HG02571 (cell line): ENCODE measurements around the gene DLG1.

ENCODE experiments used
- ATAC-seq: cut with Tn5 transposase; IDR thresholded peaks from one replicate; pipeline ENCODE4 v1.9.1; 2021; ENCODE audit warnings: mild to moderate bottlenecking, moderate library complexity; ENCODE audit not compliant: unreplicated experiment

DLG1 gene

DNA sequence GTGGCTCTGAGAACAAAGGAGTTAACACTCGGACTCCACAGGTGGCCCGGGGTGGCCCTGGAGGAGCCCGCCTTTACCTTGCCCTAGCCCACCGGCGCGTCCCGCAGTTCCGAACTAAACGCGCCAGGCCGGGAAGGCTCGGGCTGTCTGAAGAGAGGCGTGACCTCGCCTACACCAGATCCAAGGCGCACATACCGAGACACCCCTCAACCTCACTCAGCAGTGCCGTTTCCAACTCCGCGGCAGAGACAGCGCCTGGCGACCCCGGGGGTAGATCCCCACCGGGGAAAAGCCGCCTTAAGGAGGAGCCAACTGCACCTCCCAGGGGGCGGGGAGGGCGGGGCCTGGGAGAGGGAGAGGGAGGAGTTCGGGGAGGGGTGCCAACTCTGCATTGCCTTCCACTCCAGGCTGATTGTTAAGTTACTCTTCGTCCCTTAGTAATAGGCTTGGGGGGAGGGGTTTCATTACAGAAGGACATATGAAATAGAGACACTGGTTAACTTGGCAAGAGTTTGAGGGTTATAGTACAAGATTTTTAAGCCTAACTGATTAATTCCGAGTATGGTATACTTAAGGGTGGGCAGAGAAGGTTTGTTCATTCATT is at the start of gene DLG1:
TSS of gene DLG1 (minus strand) at position 272 of the 604 bp plus-strand sequence. CDS start 1,408 bp downstream, outside the sequence.
- peak; percentile 56 for ATAC-seq

DNA sequence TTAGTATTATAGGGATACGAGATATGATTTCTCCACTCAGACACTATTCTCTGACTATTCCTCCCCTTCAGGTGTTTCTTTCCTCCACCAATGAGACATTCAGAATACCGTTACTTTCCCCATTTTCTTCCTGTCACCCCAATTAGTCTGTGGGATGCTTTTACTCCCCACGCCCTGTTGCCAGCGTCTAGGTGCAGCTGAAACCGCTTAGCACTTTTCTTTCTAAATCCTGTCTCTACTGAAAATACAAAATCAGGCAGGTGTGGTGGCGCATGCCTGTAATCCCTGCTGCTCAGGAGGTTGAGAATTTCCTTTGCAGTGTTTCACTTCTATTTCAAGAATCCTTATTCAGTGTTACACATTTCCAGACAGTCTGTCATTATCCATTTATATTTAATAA is 49.6 kb upstream of the DLG1 start:
- ATAC-seq, result no peak

DNA sequence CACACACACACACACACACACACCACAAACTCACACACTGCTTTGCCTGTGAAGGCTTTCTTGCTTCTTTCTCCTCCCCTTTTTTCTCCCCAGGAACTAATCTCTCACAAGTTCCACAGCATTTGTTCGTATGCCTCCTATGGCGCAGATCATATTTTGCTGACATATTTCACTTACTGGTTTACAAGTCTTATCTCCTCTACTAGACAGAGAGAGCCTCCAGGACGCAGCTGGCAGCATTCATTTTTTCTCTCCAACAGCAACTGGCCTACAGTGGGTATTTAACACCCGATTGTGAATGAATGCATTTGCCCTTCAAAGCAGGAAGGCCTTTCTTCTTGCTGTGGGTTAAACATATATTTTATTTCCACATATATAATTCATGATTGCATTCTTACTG is 47.0 kb upstream of the DLG1 start:
- no peak for ATAC-seq

DNA sequence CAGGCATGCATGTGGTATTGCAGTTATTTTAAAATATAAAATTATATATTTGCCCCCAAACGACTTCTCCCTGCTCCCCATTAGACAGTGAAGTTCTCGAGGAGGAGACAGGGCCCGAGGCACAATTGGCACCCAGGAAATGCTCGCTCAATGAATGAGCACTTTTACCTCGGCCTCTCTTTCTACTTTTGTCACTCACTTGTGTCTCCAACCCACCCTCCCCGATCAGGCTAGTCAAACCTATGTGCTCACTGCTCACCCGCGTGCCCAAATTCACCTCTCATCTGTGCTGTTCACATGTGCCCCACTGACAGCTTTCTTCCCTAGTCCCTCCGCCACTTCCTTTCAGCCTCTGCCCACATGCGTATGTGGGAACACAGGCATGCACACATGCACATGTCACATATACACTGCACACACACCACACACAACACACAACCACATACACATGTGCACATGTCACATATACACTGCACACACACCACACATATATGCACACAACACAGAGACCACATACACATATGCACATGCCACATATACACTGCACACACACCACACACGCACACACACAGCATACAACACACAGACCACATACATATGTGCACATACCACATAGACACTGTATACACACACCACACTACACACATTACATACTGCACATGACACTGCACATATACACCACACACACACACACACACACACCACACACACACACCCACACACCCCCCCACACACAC is 46.3 kb upstream of the DLG1 start:
- no peak for ATAC-seq

DNA sequence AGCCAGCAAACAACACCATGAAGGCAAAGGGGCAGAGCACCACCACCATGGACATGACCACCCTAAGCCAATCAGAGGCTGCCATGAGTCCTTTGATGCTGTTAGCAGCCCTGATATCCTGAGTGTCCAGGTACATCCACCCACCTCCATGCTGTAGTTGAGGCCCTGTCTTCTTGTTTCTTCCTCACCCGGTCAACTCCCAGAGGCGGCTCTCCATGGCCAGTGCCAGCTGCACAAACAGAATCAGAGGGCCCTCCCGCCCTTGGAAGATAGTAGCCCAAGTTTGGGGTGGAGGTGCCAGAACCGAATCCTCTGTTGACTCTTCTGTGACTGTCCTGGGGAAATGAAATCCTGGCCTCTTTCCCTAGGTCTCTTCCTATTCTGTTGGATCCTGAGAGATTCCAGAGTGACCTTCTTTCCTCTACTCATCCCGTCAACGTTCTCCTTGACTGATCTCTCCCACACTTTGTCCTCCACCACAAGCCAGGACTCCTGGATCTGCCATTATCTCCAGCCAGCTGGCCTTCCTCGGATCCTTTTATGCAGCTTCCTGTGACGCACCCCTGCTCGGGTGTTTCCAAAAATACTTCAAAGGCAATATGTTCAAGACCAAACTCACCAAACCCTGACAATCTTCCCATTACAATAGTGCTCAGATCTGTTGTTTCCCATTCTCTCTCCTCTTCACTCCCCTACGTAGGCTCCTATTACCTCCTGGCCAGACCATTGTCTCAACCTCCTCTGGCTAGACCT is 45.4 kb upstream of the DLG1 start:
- ATAC-seq, result no peak

DNA sequence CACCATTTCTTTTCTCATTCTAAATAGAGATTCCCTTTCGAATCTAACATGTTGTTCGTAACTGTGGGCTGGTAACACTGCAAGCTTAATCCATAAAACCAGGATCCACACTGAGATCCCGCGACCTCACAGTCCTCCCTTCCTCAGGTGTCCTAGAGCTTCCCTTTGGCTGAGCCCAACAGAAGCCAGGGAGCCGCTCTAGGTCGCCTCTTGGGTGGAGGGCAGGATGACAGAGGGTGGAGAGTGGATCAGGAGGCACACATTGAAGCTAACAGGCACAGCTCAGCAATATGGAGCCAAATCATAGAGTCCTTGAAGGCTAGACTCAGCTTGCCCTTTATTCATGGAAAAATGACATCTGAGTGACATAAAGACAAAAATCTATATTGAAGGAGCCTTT is 44.7 kb upstream of the DLG1 start:
- no peak for ATAC-seq

DNA sequence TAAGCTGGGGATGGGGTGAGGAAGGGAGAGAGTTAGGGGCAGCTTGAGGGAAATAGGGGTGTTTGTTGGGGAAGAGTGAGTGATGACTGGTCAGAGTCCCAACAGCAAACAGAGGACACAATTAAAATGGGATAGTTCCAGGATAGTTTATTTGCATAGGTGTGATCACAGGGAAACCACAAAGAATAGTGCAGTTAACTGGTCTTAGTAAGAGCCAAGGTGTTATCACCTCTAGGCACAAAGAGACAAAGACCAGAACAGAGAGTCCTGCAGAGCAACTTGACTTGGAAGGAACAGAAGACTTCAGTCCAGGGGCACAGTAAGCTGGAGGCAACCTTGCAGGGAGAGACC is 42.1 kb upstream of the DLG1 start:
- no peak for ATAC-seq

DNA sequence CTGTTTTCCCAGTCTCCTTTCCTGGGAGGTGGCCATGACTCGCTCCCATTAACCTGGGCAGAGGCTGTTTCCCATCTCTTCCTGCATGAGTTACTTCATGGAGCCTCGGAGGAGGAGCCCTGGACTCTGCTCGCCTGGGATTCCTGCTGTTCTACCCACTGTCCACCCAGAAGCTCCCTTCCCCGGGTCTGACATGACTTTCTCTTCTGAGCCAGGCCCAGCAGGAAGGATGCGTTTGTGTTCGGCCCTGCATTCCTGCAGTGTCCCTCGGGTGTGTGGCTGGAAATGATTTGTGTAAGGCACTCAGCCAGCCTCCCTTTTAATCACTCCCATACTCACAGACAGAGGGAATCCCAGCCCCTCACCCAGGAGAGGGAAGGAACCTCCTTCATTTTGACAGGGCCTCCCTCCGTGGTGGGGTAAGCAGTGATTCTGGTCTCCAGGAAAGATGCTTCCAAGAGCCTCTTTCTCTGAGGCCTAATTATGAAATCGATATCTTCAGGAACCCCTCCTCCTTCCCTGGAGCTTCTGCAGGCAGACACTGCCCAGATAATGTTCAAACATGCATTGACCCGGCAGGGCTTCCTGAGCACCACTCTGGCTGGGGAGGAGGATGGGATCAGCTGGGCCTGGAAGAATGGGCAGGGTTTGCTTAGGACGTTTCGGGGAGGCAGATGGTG is 41.6 kb upstream of the DLG1 start:
- ATAC-seq, result no peak

DNA sequence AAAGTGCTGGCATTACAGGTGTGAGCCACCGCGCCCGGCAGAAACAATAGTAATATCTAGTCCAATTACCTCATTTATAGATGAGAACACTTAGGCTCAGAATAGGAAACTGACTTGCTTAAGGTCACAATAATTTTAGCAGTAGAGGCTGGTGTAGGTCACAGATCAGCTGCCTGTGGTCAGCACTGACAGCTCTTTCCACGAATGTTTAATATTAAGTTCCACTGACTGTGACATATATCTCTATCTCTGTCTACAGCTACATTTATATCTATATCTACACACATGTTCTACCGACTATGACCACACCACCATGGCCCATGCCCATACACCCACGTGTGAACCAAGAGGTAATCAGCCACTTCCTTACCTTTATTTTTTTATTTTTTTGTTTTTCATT is 40.2 kb upstream of the DLG1 start:
- no peak for ATAC-seq

DNA sequence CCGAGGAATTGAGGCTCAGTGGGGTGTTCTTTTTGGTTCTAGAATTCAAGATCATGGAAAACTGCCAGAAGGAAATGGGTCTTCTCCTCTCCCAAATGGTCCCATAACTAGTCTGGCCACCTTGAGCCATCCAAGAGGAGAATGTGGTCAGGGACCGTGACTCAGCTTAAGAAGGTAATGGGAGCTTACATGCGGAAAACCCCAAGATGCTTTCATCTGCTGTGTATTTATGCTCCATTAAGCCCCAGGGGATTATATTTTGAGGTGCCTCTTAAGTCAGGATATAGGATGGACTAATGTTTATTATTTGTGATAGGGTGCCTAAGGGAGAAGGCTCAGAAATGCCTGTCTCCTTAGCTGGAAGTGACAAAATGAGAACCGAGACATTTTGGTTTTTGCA is 39.2 kb upstream of the DLG1 start:
- ATAC-seq, result no peak

DNA sequence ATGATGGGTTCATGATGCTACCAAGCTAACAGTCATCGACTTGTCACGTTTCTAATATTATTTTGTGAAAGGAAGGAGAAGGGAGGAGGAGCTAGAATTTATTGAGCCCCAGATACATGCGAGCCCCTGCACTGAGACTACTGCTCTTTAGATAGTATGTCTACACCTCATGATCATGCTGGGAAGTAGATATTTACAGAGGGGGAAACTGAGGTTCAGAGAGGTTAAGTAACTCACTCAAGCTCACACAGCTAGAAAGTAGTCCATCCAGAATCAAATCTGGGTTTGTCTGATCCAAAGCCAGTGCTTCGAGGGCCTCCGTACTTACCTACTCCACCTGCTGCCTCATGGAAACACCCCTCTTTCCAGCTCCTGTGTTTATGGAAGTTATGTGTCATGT is 38.8 kb upstream of the DLG1 start:
- ATAC-seq, result no peak

DNA sequence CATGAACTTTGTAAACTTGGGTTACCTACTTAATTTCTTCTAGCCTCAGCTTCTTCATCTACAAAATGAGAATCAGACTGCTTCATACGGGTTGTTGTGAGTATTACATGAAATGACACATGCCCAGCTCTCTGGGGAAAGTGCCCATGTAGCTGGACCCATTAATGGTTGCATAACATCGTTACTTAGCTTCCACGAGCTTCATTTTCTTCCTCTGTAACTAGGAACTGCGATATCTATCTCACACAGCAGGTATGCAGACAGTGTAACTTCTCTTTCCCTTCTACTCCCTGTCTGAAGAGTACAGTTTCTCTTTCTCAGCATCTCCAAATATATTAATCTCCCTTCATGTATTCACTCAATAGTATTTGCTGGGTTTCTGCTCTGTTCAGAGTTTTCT is 37.9 kb upstream of the DLG1 start:
- no peak for ATAC-seq

DNA sequence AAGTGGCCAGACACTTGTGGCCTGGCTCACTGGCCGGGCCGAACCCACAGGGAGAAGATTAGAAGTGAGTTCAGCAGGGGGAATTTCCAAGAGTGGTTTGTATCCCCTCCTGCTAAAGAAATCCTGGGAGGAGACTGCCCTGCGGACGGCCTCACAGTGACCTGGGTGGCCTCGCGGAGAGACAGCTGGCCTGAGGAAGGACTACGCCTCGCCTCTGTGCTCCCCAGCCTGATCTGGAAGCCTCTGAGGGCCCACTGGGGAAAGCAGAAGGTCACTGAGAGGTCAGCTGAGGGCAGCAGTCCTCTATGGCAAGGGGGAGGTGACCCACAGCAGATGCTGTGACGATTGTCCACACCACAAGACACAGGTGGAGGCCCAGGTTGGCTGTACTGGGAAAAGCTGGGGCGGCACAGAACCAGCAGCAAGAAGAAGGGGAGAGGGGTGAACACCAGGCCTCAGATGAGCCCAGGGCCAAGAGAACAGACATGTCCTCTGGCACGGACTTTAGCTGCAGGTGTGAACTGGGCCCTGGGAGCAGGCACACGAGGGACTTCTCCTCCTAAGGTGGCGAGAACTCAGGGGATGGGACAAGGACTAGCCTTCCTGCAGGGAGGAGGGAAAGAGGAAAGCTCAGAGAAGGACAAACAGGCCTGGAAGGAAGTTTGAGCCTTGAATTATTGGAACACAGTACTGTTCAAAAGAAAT is 37.2 kb upstream of the DLG1 start:
- ATAC-seq, result no peak

DNA sequence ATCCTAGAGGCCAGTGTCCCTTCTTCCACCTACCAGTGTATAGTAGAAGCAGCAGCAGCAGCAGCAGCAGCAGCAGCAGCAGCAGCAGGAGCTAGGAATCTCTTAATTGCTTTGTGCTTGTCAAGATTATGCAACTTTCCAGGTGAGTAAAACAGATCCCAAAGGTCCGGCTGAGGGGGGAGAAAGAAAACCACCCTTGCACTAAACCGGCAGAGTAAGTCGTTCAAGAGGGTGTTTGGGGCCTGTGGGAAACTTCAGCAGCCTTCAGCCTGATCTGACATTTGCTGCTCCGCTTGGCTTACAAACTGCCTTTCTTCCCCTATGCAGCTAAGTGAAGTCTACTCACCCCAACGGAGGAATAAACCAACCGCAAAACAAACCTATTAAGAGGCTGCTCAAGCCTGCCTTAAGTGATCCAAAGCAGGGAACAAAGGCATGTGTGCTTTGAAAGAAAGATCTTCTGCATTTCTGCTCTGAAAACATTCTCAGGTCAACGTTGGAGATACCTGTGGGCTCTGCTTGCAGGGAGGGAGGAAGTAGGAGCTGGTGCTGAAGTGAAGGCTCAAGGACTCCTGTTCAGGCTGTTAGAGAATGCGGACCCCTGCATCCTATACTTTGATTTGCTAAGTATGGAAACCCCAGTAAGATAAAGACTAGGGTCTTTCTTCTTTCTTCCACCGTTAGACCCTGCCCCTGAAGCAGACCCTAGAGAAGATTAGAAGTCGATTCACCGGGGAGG is 35.7 kb upstream of the DLG1 start:
- ATAC-seq, result no peak

DNA sequence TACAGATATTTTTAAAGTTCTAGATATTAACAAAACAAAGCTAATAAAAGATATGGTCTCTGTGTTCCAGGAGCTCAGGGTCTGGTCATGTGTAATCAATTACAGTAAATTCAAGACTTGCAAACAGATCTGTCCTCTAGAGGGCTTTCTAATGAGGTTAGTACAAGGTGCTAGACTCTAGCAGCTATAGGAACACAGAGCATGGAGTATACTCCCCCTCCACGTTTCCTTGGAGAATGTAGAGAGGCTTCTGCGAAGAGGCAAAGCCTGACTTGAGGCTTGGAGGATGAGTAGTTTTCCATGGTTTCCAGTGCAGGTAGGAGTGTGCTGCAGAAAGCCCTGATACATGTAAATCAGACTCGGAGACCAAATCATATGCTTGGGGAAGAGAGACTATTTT is 32.7 kb upstream of the DLG1 start:
- no peak for ATAC-seq

DNA sequence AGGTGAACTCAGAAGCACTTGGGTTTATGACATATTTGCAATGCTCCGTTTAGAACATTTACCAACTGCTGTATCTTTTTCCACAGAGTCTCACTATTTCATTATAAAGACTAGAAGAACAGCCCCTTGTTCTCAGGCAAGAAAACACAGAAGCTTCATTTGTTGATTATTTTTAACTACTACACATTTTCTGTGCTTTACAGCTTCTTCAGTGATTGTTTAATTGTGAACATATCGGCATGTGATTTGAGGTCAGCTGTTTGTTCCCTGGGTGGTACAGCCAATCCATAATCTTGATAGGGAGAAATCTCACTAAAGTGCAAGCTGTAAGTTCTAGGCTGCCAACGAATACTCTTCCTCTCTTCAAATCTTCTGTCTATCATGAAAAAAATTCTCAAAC is 31.0 kb upstream of the DLG1 start:
- ATAC-seq, result no peak

DNA sequence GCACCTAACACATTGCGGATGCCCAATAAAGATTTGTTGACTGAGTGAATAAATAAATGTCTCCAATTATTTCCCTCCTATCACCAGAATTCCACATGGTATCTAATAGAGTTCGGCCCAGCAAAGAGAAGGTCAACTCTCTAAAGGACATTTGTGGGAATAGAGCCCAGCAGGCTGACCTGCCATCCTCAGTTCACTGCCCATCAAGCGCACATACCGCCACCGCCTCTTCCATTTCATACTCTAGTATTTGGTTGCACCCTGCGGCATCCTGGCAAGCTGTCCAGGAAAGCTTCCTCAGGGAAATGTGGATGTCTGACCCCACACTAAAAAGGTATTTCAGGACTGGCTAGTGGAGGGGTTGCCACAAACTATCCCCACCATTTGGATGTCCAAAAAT is 29.8 kb upstream of the DLG1 start:
- no peak for ATAC-seq

DNA sequence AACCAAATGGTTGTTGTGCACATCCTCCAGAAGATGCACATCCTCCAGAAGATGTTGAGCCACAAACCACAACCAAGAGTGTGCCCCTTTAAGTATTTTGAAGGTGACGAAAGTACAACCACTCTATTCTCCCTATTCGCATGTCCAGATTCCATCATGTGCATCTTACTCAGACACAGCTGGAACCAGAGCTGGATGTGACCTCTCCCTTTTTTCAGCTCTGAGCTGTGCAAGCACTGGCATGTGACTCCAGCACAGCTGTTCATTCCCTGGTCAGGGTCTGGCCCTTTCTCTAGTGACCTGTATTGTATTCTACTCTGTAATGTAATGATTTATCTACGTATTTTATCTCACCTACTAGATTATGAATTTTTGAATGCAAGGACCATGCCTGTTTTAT is 29.3 kb upstream of the DLG1 start:
- ATAC-seq, result no peak

DNA sequence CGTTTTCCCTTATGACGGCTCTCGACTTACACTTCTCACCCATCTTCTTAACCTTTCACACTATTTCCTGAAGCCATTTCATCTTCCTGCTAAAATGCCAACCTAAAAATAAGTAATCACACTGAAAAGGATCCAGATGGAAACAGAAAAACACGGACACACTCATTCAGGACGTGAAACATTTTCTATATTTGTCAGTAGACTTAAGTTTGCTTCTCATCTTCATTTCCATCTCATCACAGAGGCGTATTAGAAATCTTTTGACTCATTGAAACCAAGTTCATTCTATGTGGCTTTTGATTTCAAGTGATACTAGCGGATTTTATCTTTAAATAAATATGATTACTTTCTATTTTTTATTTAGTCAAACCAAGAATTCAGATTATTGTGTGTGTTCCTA is 27.4 kb upstream of the DLG1 start:
- no peak for ATAC-seq

DNA sequence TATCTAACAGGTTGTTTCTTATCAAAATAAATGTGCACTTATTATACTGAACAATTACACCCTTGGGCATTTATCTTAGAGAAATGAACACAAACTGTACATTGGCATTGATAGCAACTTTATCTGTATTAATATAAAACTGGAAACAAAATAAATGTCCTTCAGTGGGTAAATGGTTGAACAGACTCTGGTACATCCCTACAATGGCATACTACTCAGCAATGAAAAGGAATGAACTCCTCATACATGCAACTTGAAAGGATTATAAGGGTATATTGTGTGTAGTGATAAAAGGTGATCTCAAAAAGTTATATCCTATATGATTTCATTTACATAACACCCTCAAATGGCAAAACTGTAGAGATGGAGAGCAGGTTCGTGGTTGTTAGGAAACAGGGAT is 23.7 kb upstream of the DLG1 start:
- no peak for ATAC-seq
